GM13976 (cell line): ENCODE data around the gene GPC3.

Experiments used
- DNase-seq: peaks from one replicate; pipeline ENCODE4 v3.0.0; 2012; ENCODE audit warnings: low spot score
- CTCF ChIP-seq: IDR thresholded peaks from 2 replicates; pipeline ENCODE4 v1.5.1; 2012; ENCODE audit warnings: borderline replicate concordance, mild to moderate bottlenecking; ENCODE audit not compliant: insufficient read depth; ENCODE audit errors: extremely low read depth, missing control alignments, control extremely low read depth
- in situ Hi-C: fragments of 300-500 bp; cut with MboI; formaldehyde crosslinking; loops from one replicate; pipeline ENCODE4 v1.12.0; 2022; ENCODE audit warnings: low sequenced_read_pairs, mixed read lengths, inconsistent platforms; ENCODE audit not compliant: unreplicated experiment

The GPC3 gene

GRCh38 chrX:134006484-134007161 is 21.2 kb upstream of the GPC3 start:
- DNase-seq: no peak
- no peak for TF ChIP-seq CTCF
- in situ Hi-C loops: no loop called here

GRCh38 chrX:134004084-134004483 is 18.7 kb upstream of the GPC3 start:
- in situ Hi-C loops: no loop called here
- TF ChIP-seq CTCF: no peak
- DNase-seq: no peak

GRCh38 chrX:134002921-134003615 is 17.7 kb upstream of the GPC3 start:
- TF ChIP-seq CTCF: no peak
- in situ Hi-C loops: no loop called here
- DNase-seq: no peak

- no peak for DNase-seq
- no peak for TF ChIP-seq CTCF
- in situ Hi-C loops: no loop called here
Observed at GRCh38 chrX:134000260-134001245, 15.2 kb upstream of the GPC3 start.

- in situ Hi-C loops: no loop called here
- DNase-seq: no peak
- no peak for TF ChIP-seq CTCF
Observed at GRCh38 chrX:133999031-133999705, 13.8 kb upstream of the GPC3 start.

GRCh38 chrX:133995759-133996158 is 10.4 kb upstream of the GPC3 start:
- no peak for DNase-seq
- TF ChIP-seq CTCF: no peak
- in situ Hi-C loops: no loop called here
